ENCODE measurements around the gene ITPR2.

ITPR2 gene

DNA sequence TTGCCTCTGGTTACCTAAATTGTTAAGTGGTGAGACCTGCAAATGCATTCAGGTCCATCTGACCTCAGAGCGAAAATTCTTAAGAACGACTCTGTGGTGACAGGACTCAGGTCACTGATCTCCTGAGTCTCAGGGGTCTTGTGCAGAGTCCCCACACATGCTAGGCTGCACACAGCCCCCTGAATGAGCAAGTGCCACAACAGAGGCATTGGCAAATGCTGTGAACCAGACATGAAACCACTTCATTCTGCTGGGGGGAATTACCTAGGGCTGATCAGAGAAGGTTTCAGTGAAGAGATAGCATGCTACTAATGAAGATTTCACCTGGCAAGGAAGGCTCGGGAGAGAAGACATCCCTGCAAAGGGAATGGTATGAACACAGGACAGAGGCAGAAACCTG lies 281.6 kb downstream of the ITPR2 start:
- ChIA-PET CTCF (no interaction called here), POLR2A (ENCODE audit: low non-redundant PET) (no interaction called here)
- TF ChIP-seq, protein P1, sequence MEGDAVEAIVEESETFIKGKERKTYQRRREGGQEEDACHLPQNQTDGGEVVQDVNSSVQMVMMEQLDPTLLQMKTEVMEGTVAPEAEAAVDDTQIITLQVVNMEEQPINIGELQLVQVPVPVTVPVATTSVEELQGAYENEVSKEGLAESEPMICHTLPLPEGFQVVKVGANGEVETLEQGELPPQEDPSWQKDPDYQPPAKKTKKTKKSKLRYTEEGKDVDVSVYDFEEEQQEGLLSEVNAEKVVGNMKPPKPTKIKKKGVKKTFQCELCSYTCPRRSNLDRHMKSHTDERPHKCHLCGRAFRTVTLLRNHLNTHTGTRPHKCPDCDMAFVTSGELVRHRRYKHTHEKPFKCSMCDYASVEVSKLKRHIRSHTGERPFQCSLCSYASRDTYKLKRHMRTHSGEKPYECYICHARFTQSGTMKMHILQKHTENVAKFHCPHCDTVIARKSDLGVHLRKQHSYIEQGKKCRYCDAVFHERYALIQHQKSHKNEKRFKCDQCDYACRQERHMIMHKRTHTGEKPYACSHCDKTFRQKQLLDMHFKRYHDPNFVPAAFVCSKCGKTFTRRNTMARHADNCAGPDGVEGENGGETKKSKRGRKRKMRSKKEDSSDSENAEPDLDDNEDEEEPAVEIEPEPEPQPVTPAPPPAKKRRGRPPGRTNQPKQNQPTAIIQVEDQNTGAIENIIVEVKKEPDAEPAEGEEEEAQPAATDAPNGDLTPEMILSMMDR (conservative IDR thresholded peaks at IDR 0.05; ENCODE audit: low read depth), result no peak
- no peak for DNase-seq (ENCODE audit: low spot score)
- H3K27ac ChIP-seq, result no peak overlapping the region

DNA sequence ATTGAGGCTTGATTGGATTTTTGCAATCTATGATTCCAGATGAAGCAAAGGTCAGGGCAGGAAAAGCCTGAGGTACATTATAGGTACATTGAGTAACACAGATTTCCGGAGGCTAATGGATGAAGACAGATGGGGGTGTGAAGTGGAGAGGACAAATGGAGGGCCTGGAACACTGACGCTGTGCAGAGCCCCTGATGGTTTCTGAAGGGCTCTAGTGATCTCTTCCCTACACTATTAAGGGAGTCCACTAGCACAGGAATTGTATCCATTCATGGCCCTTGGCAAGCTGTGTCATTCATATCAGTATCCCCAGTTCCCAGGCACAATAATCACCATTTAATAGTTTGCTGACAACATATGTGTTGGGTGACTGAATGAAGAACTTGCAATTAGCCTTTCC lies 284.8 kb downstream of the ITPR2 start:
- H3K27ac ChIP-seq, result no peak overlapping the region
- ChIA-PET CTCF (no interaction called here), POLR2A (ENCODE audit: low non-redundant PET) (no interaction called here)
- TF ChIP-seq, protein P1 (conservative IDR thresholded peaks at IDR 0.05; ENCODE audit: low read depth), result no peak
- DNase-seq (ENCODE audit: low spot score), result no peak

GRCh38 chr12:26546535-26547314 lies 286.3 kb downstream of the ITPR2 start:
- ChIA-PET POLR2A (ENCODE audit: low non-redundant PET) (no interaction called here), CTCF (no interaction called here)
- no peak for DNase-seq (ENCODE audit: low spot score)
- TF ChIP-seq, protein P1 (conservative IDR thresholded peaks at IDR 0.05; ENCODE audit: low read depth), result no peak
- H3K27ac ChIP-seq, result no peak overlapping the region

DNA sequence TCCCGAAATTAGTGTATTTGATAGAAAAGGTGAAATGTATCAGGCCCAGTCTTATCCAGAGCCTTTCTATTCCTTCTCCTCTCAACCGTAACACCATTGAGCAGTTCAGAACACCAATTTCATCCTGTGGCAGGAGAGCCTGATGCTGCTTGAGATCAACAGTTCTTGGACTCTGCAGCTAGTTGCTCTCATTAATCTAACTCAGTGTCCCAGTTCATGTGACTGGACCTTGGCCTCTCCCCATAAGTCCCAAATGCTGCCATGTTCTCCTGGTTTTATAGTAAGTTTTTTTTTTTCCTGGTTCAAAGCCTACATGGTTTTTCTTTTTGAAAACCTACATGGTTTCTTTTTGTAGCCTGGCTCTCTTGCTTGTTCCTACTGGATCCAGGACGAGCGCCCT lies 293.9 kb downstream of the ITPR2 start:
- TF ChIP-seq, protein P1 (conservative IDR thresholded peaks at IDR 0.05; ENCODE audit: low read depth), result no peak
- ChIA-PET POLR2A (ENCODE audit: low non-redundant PET) (no interaction called here), CTCF (no interaction called here)
- no peak for DNase-seq (ENCODE audit: low spot score)
- H3K27ac ChIP-seq, result no peak overlapping the region

DNA sequence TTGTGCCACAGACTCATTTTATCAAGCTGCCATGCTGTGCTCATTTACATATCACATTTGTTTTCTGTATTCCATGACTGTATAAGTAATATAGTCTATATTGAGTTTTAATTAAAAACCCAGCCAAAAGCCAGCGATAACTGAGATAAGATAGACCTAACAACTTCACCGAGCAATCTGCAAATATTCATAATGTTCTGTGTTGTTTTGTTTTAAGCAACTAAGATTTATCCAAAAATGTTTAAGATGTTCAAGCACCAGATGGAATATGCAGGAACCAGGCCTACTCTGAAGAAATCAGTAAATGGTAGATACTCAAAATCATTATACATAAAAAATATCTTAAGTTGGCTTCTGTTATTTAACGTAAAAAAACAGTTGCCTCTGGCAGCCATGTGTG lies 295.3 kb downstream of the ITPR2 start:
- TF ChIP-seq, protein P1 (conservative IDR thresholded peaks at IDR 0.05; ENCODE audit: low read depth), result no peak
- DNase-seq (ENCODE audit: low spot score), result no peak
- POLR2A ChIA-PET (ENCODE audit: low non-redundant PET), result no interaction called here
- no peak overlapping the region for H3K27ac ChIP-seq
- CTCF ChIA-PET, result interaction anchor here (0.7 kb wide), 1 partner anchor 102 kb away, joined by 3 read pairs; no protein-coding TSS in a partner anchor

- ChIA-PET POLR2A (ENCODE audit: low non-redundant PET) (no interaction called here), CTCF (no interaction called here)
- TF ChIP-seq, protein P1 (conservative IDR thresholded peaks at IDR 0.05; ENCODE audit: low read depth), result no peak
- DNase-seq (ENCODE audit: low spot score), result no peak
- H3K27ac ChIP-seq, result no peak overlapping the region
Observed at GRCh38 chr12:26537126-26537525, 295.9 kb downstream of the ITPR2 start.

Measured in RWPE1 (cell line).